DMS53 treated with DMSO at 0.1 percent for 48 hours (cell line): ENCODE results near the gene ZBED4.
"Not testable (repeated sequence)": the region's sequence is repeated elsewhere in the genome, so short reads cannot be mapped to it uniquely, and the experiment has no call there.

ENCODE experiments used
- DNase-seq: peaks from one replicate; lab custom pipeline; 2025; ENCODE audit not compliant: unreplicated experiment; lab: John Stamatoyannopoulos, UW

Gene ZBED4

GRCh38 chr22:49850959-49851802 is 2.5 kb upstream of the ZBED4 start:
- no peak for DNase-seq

- not testable (repeated sequence) for DNase-seq
Observed at GRCh38 chr22:49852568-49852897, 1.1 kb upstream of the ZBED4 start.

GRCh38 chr22:49853981-49854831 is 562 bp downstream of the ZBED4 start:
- DNase-seq, result no peak

- no peak for DNase-seq
Observed at GRCh38 chr22:49855251-49855911, 1.7 kb downstream of the ZBED4 start.

GRCh38 chr22:49856343-49856742 is 2.7 kb downstream of the ZBED4 start:
- no peak for DNase-seq

GRCh38 chr22:49856766-49857618 is 3.3 kb downstream of the ZBED4 start:
- DNase-seq, result no peak

GRCh38 chr22:49858827-49859226 is 5.2 kb downstream of the ZBED4 start:
- no peak for DNase-seq

- no peak for DNase-seq
Observed at GRCh38 chr22:49861642-49862495, 8.2 kb downstream of the ZBED4 start.

- no peak for DNase-seq
Observed at GRCh38 chr22:49862496-49862776, 8.8 kb downstream of the ZBED4 start.

GRCh38 chr22:49863931-49864330 is 10.3 kb downstream of the ZBED4 start:
- no peak for DNase-seq

GRCh38 chr22:49865156-49865555 is 11.5 kb downstream of the ZBED4 start:
- no peak for DNase-seq

- DNase-seq, result no peak
Observed at GRCh38 chr22:49866134-49866533, 12.5 kb downstream of the ZBED4 start.

GRCh38 chr22:49866646-49867045 is 13.0 kb downstream of the ZBED4 start:
- no peak for DNase-seq

- no peak for DNase-seq
Observed at GRCh38 chr22:49867303-49868265, 13.9 kb downstream of the ZBED4 start.

GRCh38 chr22:49869086-49869830 is 15.6 kb downstream of the ZBED4 start:
- no peak for DNase-seq

- DNase-seq, result no peak
Observed at GRCh38 chr22:49869845-49870712, 16.4 kb downstream of the ZBED4 start.

GRCh38 chr22:49871482-49871881 is 17.8 kb downstream of the ZBED4 start:
- DNase-seq, result no peak
